PC-3 (cell line): ENCODE data around the gene DSCAM. TPM values are rescaled to one million over a fixed set of nuclear protein-coding genes. Genes with fewer than 3 reads are reported as not detected.

ENCODE experiments used
- ATAC-seq: fragments of 200-7000 bp; cut with Tn5 transposase; 2 replicates; pipeline ENCODE4 v1.9.1; 2020; ENCODE audit warnings: mild to moderate bottlenecking, moderate library complexity
- BruUV-seq: library from RNA; stranded (reverse); fragments of 400-500 nt; replicated peaks from 2 replicates; lab custom pipeline; 2021; lab: Mats Ljungman, UMichigan
- CTCF ChIA-PET: fragments of 300-600 bp; sonication (Branson Sonifier 250); formaldehyde crosslinking; loops from one replicate; lab custom pipeline; 2022; ENCODE audit warnings: antibody characterized with exemption; lab: Charles Lee
- POLR2A ChIA-PET: fragments of 300-600 bp; sonication (Branson Sonifier 250); formaldehyde crosslinking; loops from one replicate; lab custom pipeline; 2022; ENCODE audit warnings: antibody characterized with exemption; ENCODE audit not compliant: unreplicated experiment; lab: Charles Lee
- DNase-seq: peaks from one replicate; pipeline ENCODE4 v3.0.0-alpha.2; 2015
- H2AFZ ChIP-seq: fragments of 300-600 bp; sonication (generic); 2 replicates; pipeline ENCODE4 v1.6.0; 2016; ENCODE audit warnings: antibody characterized with exemption, low read length
- H3F3A ChIP-seq: fragments of 300-600 bp; sonication (generic); one replicate; pipeline ENCODE4 v1.6.0; 2017; ENCODE audit warnings: antibody characterized with exemption, low read length, control low read depth, mild to moderate bottlenecking; ENCODE audit not compliant: unreplicated experiment
- H3K27ac ChIP-seq: fragments of 300-600 bp; sonication (generic); 2 replicates; pipeline ENCODE4 v1.5.1; 2016; ENCODE audit warnings: mild to moderate bottlenecking, low read length
- H3K27me3 ChIP-seq: fragments of 300-600 bp; sonication (generic); 2 replicates; pipeline ENCODE4 v1.6.1; 2016; ENCODE audit warnings: low read length, mixed read lengths
- H3K36me3 ChIP-seq: fragments of 300-600 bp; sonication (generic); 2 replicates; pipeline ENCODE4 v1.6.1; 2016; ENCODE audit warnings: low read depth, mixed run types, low read length, mixed read lengths
- H3K4me1 ChIP-seq: fragments of 300-600 bp; sonication (generic); 2 replicates; pipeline ENCODE4 v1.5.1; 2016; ENCODE audit warnings: low read length; ENCODE audit not compliant: insufficient read depth
- H3K4me2 ChIP-seq: fragments of 300-600 bp; sonication (generic); 2 replicates; pipeline ENCODE4 v1.6.0; 2016; ENCODE audit warnings: low read length
- H3K4me3 ChIP-seq: fragments of 300-600 bp; sonication (generic); 2 replicates; pipeline ENCODE4 v1.5.1; 2016; ENCODE audit warnings: mild to moderate bottlenecking, low read length, mixed read lengths
- H3K79me2 ChIP-seq: fragments of 300-600 bp; sonication (generic); 2 replicates; pipeline ENCODE4 v1.6.1; 2017; ENCODE audit warnings: low read length, mixed read lengths
- H3K9ac ChIP-seq: fragments of 300-600 bp; sonication (generic); 2 replicates; pipeline ENCODE4 v1.6.0; 2016; ENCODE audit warnings: mild to moderate bottlenecking, low read length
- H3K9me2 ChIP-seq: fragments of 300-600 bp; sonication (generic); replicated peaks from 2 replicates; pipeline ENCODE4 v1.6.1; 2016; ENCODE audit warnings: mixed run types, low read length, mixed read lengths
- H3K9me3 ChIP-seq: fragments of 300-600 bp; sonication (generic); 2 replicates; pipeline ENCODE4 v1.6.1; 2016; ENCODE audit warnings: low read length, mixed read lengths
- H4K20me1 ChIP-seq: fragments of 300-600 bp; sonication (generic); 2 replicates; pipeline ENCODE4 v1.6.1; 2016; ENCODE audit warnings: low read length, mixed read lengths
- CTCF ChIP-seq: fragments of 300-600 bp; sonication (generic); conservative IDR thresholded peaks from 2 replicates; pipeline ENCODE4 v1.5.1; 2017; ENCODE audit warnings: antibody characterized with exemption, low read depth, mild to moderate bottlenecking, low read length
- EZH2 ChIP-seq: fragments of 300-600 bp; sonication (generic); IDR thresholded peaks from one replicate; pipeline ENCODE4 v1.6.1; 2017; ENCODE audit warnings: antibody characterized with exemption, mild to moderate bottlenecking, low read length; ENCODE audit not compliant: unreplicated experiment
- EZH2phosphoT487 ChIP-seq: fragments of 300-600 bp; sonication (generic); IDR thresholded peaks from 2 replicates; pipeline ENCODE4 v1.6.1; 2018; ENCODE audit warnings: mild to moderate bottlenecking, antibody characterized with exemption, low read length, borderline replicate concordance
- intact Hi-C: fragments of 100-400 bp; cut with micrococcal nuclease; formaldehyde crosslinking; loops from 2 replicates; pipeline ENCODE4 v1.9.0; 2023
- total RNA-seq: library from RNA; depleted of rRNA; stranded (reverse); fragments of >200 nt; gene quantifications from 2 replicates; pipeline ENCODE4 v1.2.3, GENCODE V29; 2014

DSCAM gene
- total RNA-seq, 1 experiment from 2014 or later, result not detected

GRCh38 chr21:40176724-40177123, 670.2 kb downstream of the DSCAM start:
- Histone ChIP-seq H3K27ac (no peak overlapping the region), H3K9me3 (peaks cover 39% of the 10 kb centered on the region), H3K4me3 (no peak overlapping the region), H2AFZ (no peak overlapping the region), H3K36me3 (no peaks in the 10 kb centered on the region), H3K27me3 (no peaks in the 10 kb centered on the region), H4K20me1 (no peaks in the 10 kb centered on the region), H3K79me2 (no peaks in the 10 kb centered on the region), H3F3A (no peaks in the 10 kb centered on the region), H3K4me2 (no peak overlapping the region), H3K9ac (no peak overlapping the region), H3K4me1 (no peaks in the 10 kb centered on the region), H3K9me2 (no peaks in the 10 kb centered on the region)
- no peak for ATAC-seq
- ChIA-PET POLR2A (no interaction called here), CTCF (no interaction called here)
- DNase-seq, result no peak
- TF ChIP-seq CTCF, result no peak
- no peak for TF ChIP-seq EZH2
- no peak for TF ChIP-seq EZH2phosphoT487
- BruUV-seq, result no TSS peak
- intact Hi-C loops, result no loop called here

GRCh38 chr21:40173816-40174215, 673.1 kb downstream of the DSCAM start:
- ATAC-seq, result no peak
- no peaks in the 10 kb centered on the region for H3F3A ChIP-seq
- no peaks in the 10 kb centered on the region for H3K27me3 ChIP-seq
- no peak overlapping the region for H3K27ac ChIP-seq
- H3K79me2 ChIP-seq, result no peaks in the 10 kb centered on the region
- no peaks in the 10 kb centered on the region for H3K4me1 ChIP-seq
- TF ChIP-seq EZH2phosphoT487, result no peak
- TF ChIP-seq EZH2, result no peak
- TF ChIP-seq CTCF, result no peak
- ChIA-PET POLR2A (no interaction called here), CTCF (no interaction called here)
- H2AFZ ChIP-seq, result no peak overlapping the region
- no peak overlapping the region for H3K4me3 ChIP-seq
- peaks cover 24% of the 10 kb centered on the region; the same call in 1 of the 2 replicates for H3K9me3 ChIP-seq
- H4K20me1 ChIP-seq, result no peaks in the 10 kb centered on the region
- BruUV-seq, result no TSS peak
- H3K9me2 ChIP-seq, result no peaks in the 10 kb centered on the region
- H3K4me2 ChIP-seq, result no peak overlapping the region
- no peaks in the 10 kb centered on the region for H3K36me3 ChIP-seq
- H3K9ac ChIP-seq, result no peak overlapping the region
- DNase-seq, result no peak
- intact Hi-C loops, result no loop called here

GRCh38 chr21:40169971-40170370, 677.0 kb downstream of the DSCAM start:
- Histone ChIP-seq H3K9ac (no peak overlapping the region), H3K27ac (no peak overlapping the region), H3K36me3 (no peaks in the 10 kb centered on the region), H3F3A (no peaks in the 10 kb centered on the region), H3K4me3 (no peak overlapping the region), H3K4me1 (no peaks in the 10 kb centered on the region), H4K20me1 (no peaks in the 10 kb centered on the region), H3K4me2 (no peak overlapping the region), H3K9me3 (peaks cover 27% of the 10 kb centered on the region; the same call in 1 of the 2 replicates), H3K79me2 (no peaks in the 10 kb centered on the region), H3K9me2 (no peaks in the 10 kb centered on the region), H2AFZ (no peak overlapping the region), H3K27me3 (no peaks in the 10 kb centered on the region)
- ATAC-seq (no peak), DNase-seq (no peak)
- no peak for TF ChIP-seq EZH2
- TF ChIP-seq EZH2phosphoT487, result no peak
- no peak for TF ChIP-seq CTCF
- ChIA-PET CTCF (no interaction called here), POLR2A (no interaction called here)
- BruUV-seq, result no TSS peak
- intact Hi-C loops, result no loop called here
